ENCODE data around the gene HIVEP2. TPM values are rescaled to one million over a fixed set of nuclear protein-coding genes. Genes with fewer than 3 reads are reported as not detected.

The HIVEP2 gene
- total RNA-seq, 3 donors from 2014 or later (not counting 1 experiment from before 2014, with no cell fraction given): 14.6 to 21.6 (median 18.7) TPM

DNA sequence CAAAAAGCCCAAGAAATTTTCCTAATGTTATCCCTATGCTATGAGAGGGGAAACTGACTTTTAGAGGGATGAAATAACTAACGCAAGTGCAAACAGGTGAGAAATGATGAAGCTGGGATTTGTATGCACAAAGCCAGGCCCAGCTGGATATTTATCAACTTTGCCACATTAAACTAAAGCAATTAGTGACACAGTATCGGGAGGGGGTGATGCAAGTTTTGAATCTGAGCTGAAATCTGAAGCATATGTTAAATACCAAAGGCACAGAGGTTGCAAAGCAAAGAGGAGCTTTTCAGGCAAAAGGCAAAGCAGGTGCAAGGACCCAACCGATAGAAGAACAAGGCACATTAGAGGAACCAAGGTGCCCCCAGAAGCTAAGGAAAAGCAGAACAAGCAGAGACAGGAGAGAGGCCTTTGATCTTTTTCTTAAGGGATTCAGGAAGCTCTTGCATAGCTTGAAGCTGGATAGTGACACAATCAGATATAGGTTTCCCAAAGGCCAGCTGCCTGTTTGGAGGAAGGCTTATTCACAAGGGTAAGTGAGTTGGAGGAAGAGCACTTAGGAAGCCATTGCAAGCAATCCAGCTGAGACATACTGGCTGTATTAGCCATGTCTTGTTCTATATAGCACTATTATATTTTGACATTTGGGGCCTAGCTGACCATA lies 207.5 kb downstream of the HIVEP2 start:
- Histone ChIP-seq H3K9me3 (ENCODE audit: control insufficient read depth, insufficient read depth, low read length) (no peaks in the 10 kb centered on the region), H3K36me3 (ENCODE audit: control insufficient read depth, insufficient read depth, low read length) (no peaks in the 10 kb centered on the region), H3K4me3 (ENCODE audit: low read length) (no peak overlapping the region), H3K27ac (ENCODE audit: low read length) (no peak overlapping the region), H3K4me1 (ENCODE audit: control insufficient read depth, insufficient read depth, low read length) (no peaks in the 10 kb centered on the region), H3K27me3 (ENCODE audit: control insufficient read depth, insufficient read depth, low read length) (no peaks in the 10 kb centered on the region)
- ATAC-seq (no peak), DNase-seq (no peak)
- Mint-ChIP-seq H3K27me3 (ENCODE audit: low read depth in 2 of 2) (peaks cover 0 to 3% of the 10 kb centered on the region in 2 donors), H3K36me3 (no peaks in the 10 kb centered on the region), H3K9me3 (no peaks in the 10 kb centered on the region), H3K4me1 (no peaks in the 10 kb centered on the region), H3K4me3 (no peak overlapping the region), H3K27ac (no peak overlapping the region)
- intact Hi-C loops (cut with micrococcal nuclease): no loop called here
- TF ChIP-seq CTCF (IDR thresholded peaks at IDR 0.05): no peak
- WGBS (ENCODE audit: insufficient coverage): 81% methylated on average over 3 of the region's 3 CpGs

DNA sequence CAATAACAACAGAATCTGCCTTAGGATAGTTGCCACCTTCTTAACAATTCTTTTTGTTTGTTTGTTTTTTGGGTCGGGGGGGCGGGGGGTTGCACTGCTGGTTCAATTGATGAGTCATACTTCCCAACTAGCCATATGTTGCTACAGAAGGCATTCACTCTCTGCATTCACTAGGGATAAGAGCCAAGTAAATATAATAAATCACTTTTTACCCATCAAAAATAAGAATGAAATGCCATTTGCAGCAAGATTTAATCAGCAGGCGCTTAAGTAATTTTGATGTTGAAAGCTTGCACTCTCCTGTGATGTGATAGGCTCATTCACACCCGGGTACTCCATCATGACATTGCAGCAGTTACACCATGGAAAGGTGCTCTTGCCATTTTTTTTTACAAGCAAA lies 209.8 kb downstream of the HIVEP2 start:
- no peaks in the 10 kb centered on the region for H3K9me3 Mint-ChIP-seq
- no peaks in the 10 kb centered on the region for H3K27me3 ChIP-seq (ENCODE audit: control insufficient read depth, insufficient read depth, low read length)
- H3K36me3 ChIP-seq (ENCODE audit: control insufficient read depth, insufficient read depth, low read length): no peaks in the 10 kb centered on the region
- no peaks in the 10 kb centered on the region for H3K36me3 Mint-ChIP-seq
- no peak overlapping the region for H3K4me3 Mint-ChIP-seq
- H3K4me1 Mint-ChIP-seq: no peaks in the 10 kb centered on the region
- ATAC-seq (no peak), DNase-seq (no peak)
- H3K27ac ChIP-seq (ENCODE audit: low read length): no peak overlapping the region
- peaks cover 3 to 13% of the 10 kb centered on the region in 2 donors for H3K27me3 Mint-ChIP-seq (ENCODE audit: low read depth in 2 of 2)
- H3K4me3 ChIP-seq (ENCODE audit: low read length): no peak overlapping the region
- no peak for TF ChIP-seq CTCF (IDR thresholded peaks at IDR 0.05)
- no peaks in the 10 kb centered on the region for H3K9me3 ChIP-seq (ENCODE audit: control insufficient read depth, insufficient read depth, low read length)
- no peaks in the 10 kb centered on the region for H3K4me1 ChIP-seq (ENCODE audit: control insufficient read depth, insufficient read depth, low read length)
- no peak overlapping the region for H3K27ac Mint-ChIP-seq
- 78% methylated on average over 3 of the region's 4 CpGs for WGBS (ENCODE audit: insufficient coverage)
- intact Hi-C loops (cut with micrococcal nuclease): no loop called here

DNA sequence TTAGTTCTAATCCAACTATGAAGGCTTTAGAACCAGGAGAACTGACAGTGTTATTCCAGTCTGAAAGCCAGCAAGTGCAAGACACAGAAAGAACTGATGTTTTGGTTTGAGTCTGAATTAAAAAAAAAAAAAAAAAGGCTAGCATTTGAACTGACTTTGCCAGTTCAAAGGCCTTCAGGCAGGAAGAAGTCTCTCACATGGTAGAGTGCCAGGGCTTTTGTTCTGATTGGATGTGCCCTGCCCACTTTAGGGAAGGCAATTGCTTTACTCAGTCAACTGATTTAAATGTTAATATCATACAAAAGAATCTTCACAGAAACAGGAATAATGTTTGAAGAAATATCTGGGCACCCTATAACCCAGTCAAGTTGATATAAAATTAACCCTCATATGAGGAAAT lies 212.2 kb downstream of the HIVEP2 start:
- intact Hi-C loops (cut with micrococcal nuclease): no loop called here
- no peaks in the 10 kb centered on the region for H3K9me3 Mint-ChIP-seq
- H3K27ac Mint-ChIP-seq: no peak overlapping the region
- H3K27me3 Mint-ChIP-seq (ENCODE audit: low read depth in 2 of 2): peaks cover 6 to 27% of the 10 kb centered on the region in 2 donors
- no peak for TF ChIP-seq CTCF (IDR thresholded peaks at IDR 0.05)
- Histone ChIP-seq H3K4me3 (ENCODE audit: low read length) (no peak overlapping the region), H3K27ac (ENCODE audit: low read length) (no peak overlapping the region), H3K4me1 (ENCODE audit: control insufficient read depth, insufficient read depth, low read length) (no peaks in the 10 kb centered on the region), H3K27me3 (ENCODE audit: control insufficient read depth, insufficient read depth, low read length) (no peaks in the 10 kb centered on the region), H3K9me3 (ENCODE audit: control insufficient read depth, insufficient read depth, low read length) (no peaks in the 10 kb centered on the region), H3K36me3 (ENCODE audit: control insufficient read depth, insufficient read depth, low read length) (no peaks in the 10 kb centered on the region)
- H3K36me3 Mint-ChIP-seq: no peaks in the 10 kb centered on the region
- DNase-seq (peak in 1 of 2 donors; percentile 17), ATAC-seq (no peak)
- peaks cover 0 to 4% of the 10 kb centered on the region in 2 donors for H3K4me1 Mint-ChIP-seq
- H3K4me3 Mint-ChIP-seq: no peak overlapping the region

DNA sequence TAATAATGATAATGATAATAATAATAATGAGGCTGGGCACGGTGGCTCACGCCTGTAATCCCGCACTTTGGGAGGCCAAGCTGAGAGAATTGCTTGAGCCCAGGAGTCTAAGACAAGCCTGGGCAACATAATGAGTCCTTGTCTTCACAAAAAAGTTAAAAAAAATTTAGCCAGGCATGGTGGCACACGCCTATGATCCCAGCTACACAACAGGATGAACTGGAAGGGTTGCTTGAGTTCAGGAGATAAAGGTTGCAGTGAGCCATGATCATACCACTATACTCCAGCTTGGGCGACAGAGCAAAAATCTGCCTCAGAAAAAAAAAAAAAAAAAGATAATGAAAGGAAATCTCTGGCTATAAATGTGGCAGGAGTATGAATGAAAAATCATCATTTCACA lies 213.4 kb downstream of the HIVEP2 start:
- no peaks in the 10 kb centered on the region for H3K4me1 ChIP-seq (ENCODE audit: control insufficient read depth, insufficient read depth, low read length)
- H3K9me3 ChIP-seq (ENCODE audit: control insufficient read depth, insufficient read depth, low read length): no peaks in the 10 kb centered on the region
- H3K9me3 Mint-ChIP-seq: no peaks in the 10 kb centered on the region
- no peak overlapping the region for H3K27ac ChIP-seq (ENCODE audit: low read length)
- ATAC-seq (no peak), DNase-seq (no peak)
- H3K36me3 ChIP-seq (ENCODE audit: control insufficient read depth, insufficient read depth, low read length): no peaks in the 10 kb centered on the region
- no peak overlapping the region for H3K4me3 ChIP-seq (ENCODE audit: low read length)
- no peaks in the 10 kb centered on the region for H3K27me3 ChIP-seq (ENCODE audit: control insufficient read depth, insufficient read depth, low read length)
- no peaks in the 10 kb centered on the region for H3K36me3 Mint-ChIP-seq
- peaks cover 6 to 27% of the 10 kb centered on the region in 2 donors for H3K27me3 Mint-ChIP-seq (ENCODE audit: low read depth in 2 of 2)
- H3K4me3 Mint-ChIP-seq: no peak overlapping the region
- H3K27ac Mint-ChIP-seq: no peak overlapping the region
- WGBS (ENCODE audit: insufficient coverage): 94% methylated on average over 4 of the region's 5 CpGs
- intact Hi-C loops (cut with micrococcal nuclease): no loop called here
- no peak for TF ChIP-seq CTCF (IDR thresholded peaks at IDR 0.05)
- H3K4me1 Mint-ChIP-seq: peaks cover 0 to 4% of the 10 kb centered on the region in 2 donors

All from natural killer cell (primary cell).